WERI-Rb-1 (cell line): ENCODE results near the gene THPO.
"Not testable (repeated sequence)": the region's sequence is repeated elsewhere in the genome, so short reads cannot be mapped to it uniquely, and the experiment has no call there.

ENCODE experiments used
- DNase-seq: peaks from one replicate; pipeline ENCODE4 v3.0.0-alpha.2; 2020
- H3K27ac ChIP-seq: fragments of 250-450 bp; sonication (Bioruptor Pico); 2 replicates; pipeline ENCODE4 v1.5.1; 2020; ENCODE audit warnings: mild to moderate bottlenecking, moderate library complexity
- H3K27me3 ChIP-seq: fragments of 250-450 bp; sonication (Bioruptor Pico); 2 replicates; pipeline ENCODE4 v1.5.1; 2021; ENCODE audit warnings: mild to moderate bottlenecking, low read depth, moderate library complexity; ENCODE audit not compliant: insufficient read depth, severe bottlenecking
- H3K36me3 ChIP-seq: fragments of 250-450 bp; sonication (Bioruptor Pico); 2 replicates; pipeline ENCODE4 v1.5.1; 2020; ENCODE audit warnings: mild to moderate bottlenecking, moderate library complexity
- H3K4me3 ChIP-seq: 2 replicates; pipeline ENCODE4 v1.5.1; 2011; ENCODE audit warnings: low read depth, mild to moderate bottlenecking, control low read depth, low read length
- H3K9me3 ChIP-seq: fragments of 250-450 bp; sonication (Bioruptor Pico); 2 replicates; pipeline ENCODE4 v1.5.1; 2021; ENCODE audit warnings: mild to moderate bottlenecking, moderate library complexity; ENCODE audit not compliant: severe bottlenecking
- TF ChIP-seq, protein P1 (sequence below): IDR thresholded peaks from 2 replicates; pipeline ENCODE4 v1.5.1; 2011; ENCODE audit warnings: low read depth, mild to moderate bottlenecking, control low read depth, inconsistent platforms, low read length

Gene THPO

GRCh38 chr3:184341925-184342324, 36.1 kb downstream of the THPO start:
- Histone ChIP-seq H3K4me3 (no peak overlapping the region), H3K9me3 (no peaks in the 10 kb centered on the region), H3K36me3 (peaks cover 11% of the 10 kb centered on the region), H3K27me3 (no peaks in the 10 kb centered on the region), H3K27ac (no peak overlapping the region)
- TF ChIP-seq, protein P1, sequence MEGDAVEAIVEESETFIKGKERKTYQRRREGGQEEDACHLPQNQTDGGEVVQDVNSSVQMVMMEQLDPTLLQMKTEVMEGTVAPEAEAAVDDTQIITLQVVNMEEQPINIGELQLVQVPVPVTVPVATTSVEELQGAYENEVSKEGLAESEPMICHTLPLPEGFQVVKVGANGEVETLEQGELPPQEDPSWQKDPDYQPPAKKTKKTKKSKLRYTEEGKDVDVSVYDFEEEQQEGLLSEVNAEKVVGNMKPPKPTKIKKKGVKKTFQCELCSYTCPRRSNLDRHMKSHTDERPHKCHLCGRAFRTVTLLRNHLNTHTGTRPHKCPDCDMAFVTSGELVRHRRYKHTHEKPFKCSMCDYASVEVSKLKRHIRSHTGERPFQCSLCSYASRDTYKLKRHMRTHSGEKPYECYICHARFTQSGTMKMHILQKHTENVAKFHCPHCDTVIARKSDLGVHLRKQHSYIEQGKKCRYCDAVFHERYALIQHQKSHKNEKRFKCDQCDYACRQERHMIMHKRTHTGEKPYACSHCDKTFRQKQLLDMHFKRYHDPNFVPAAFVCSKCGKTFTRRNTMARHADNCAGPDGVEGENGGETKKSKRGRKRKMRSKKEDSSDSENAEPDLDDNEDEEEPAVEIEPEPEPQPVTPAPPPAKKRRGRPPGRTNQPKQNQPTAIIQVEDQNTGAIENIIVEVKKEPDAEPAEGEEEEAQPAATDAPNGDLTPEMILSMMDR, result no peak
- DNase-seq, result no peak

- peak overlapping the region; percentile 37 for H3K27ac ChIP-seq
- not testable (repeated sequence) for H3K9me3 ChIP-seq, H3K4me3 ChIP-seq, H3K27me3 ChIP-seq
- peaks cover 18% of the 10 kb centered on the region for H3K36me3 ChIP-seq
- peak; percentile 75 for DNase-seq
Measured at GRCh38 chr3:184339451-184340135, 38.4 kb downstream of the THPO start.

- peaks cover 24% of the 10 kb centered on the region for H3K36me3 ChIP-seq
- H3K4me3 ChIP-seq, result no peak overlapping the region
- TF ChIP-seq, protein P1, result no peak
- no peaks in the 10 kb centered on the region for H3K9me3 ChIP-seq
- DNase-seq, result no peak
- H3K27ac ChIP-seq, result peak overlapping the region; percentile 37
- H3K27me3 ChIP-seq, result no peaks in the 10 kb centered on the region
Measured at GRCh38 chr3:184339001-184339400, 39.0 kb downstream of the THPO start.

GRCh38 chr3:184338511-184338945, 39.5 kb downstream of the THPO start:
- Histone ChIP-seq H3K9me3 (no peaks in the 10 kb centered on the region), H3K27ac (peak overlapping the region; percentile 37; the same call in 1 of the 2 replicates), H3K36me3 (peaks cover 27% of the 10 kb centered on the region), H3K27me3 (no peaks in the 10 kb centered on the region), H3K4me3 (no peak overlapping the region)
- DNase-seq, result no peak
- TF ChIP-seq, protein P1, result no peak

GRCh38 chr3:184337981-184338380, 40.0 kb downstream of the THPO start:
- Histone ChIP-seq H3K27me3 (no peaks in the 10 kb centered on the region), H3K27ac (no peak overlapping the region), H3K4me3 (no peak overlapping the region), H3K9me3 (no peaks in the 10 kb centered on the region), H3K36me3 (peaks cover 27% of the 10 kb centered on the region)
- TF ChIP-seq, protein P1, result no peak
- no peak for DNase-seq

GRCh38 chr3:184337399-184337714, 40.6 kb downstream of the THPO start, which contains the start of gene FAM131A:
TSS of gene FAM131A (plus strand) at chr3:184337600. CDS start at chr3:184337631, 31 bp downstream.
- Histone ChIP-seq H3K36me3 (peaks cover 33% of the 10 kb centered on the region), H3K27ac (peak within 1 kb of the TSS; percentile 93), H3K4me3 (peak within 1 kb of the TSS; percentile 62), H3K27me3 (no peaks in the 10 kb centered on the region), H3K9me3 (no peaks in the 10 kb centered on the region)
- DNase-seq, result no peak
- TF ChIP-seq, protein P1, result no peak
